NCI-H2107 treated with DMSO at 0.1 percent for 48 hours (cell line): ENCODE results near the gene TNS3.
"Not testable (repeated sequence)": the region's sequence is repeated elsewhere in the genome, so short reads cannot be mapped to it uniquely, and the experiment has no call there.

Experiments
- DNase-seq: peaks from one replicate; lab custom pipeline; 2025; ENCODE audit not compliant: unreplicated experiment; lab: John Stamatoyannopoulos, UW

Gene TNS3

DNA sequence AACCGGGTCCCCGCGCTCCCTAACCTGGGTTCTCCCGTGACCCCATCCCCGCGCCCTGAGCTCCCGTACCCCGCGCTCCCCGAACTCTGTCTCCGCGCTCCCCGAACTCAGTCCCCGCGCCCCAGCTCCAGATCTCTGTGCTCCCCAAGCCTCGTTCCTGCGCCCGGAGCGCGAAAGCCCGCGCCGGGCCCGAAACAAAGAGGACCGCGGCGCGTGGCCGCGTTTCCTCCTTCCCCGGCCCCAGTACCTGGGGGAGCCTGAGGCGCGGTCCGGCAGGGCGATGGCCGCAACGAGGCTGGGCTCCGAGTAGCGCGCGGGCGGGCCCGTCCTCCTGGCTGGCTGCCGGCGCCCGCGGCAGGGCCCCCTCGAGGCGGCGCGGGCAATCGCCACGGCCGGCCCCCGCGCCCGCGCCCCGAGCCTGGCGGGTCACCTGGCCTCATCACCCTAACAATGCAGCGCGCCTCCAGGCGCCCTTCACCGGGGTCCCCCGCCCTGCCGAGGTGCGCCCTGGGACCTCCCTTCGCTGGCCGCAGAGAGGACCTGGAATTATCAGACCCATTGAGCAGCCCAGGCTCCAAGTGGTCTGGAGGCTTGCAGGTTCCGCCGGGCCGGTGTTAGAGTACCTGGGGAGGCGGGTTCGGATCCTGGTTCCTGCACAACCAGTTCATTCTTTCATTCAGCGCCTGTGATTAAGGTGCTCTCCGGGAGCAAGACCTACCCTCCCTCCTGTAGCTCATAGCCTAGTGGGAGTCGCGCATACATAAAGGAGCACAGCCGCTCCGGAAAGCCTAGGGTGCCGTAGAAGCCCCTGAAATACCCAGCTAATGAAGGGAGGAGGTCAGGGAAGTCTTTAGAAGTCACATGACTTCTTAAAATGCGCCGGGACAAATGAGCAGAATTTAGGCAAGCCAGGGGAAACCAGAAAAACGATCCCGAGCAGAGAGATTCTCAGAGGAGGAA is at the start of gene TNS3:
Gene TNS3, minus strand, starts transcription at position 308 of the 960 bp plus-strand sequence. CDS start 142,475 bp downstream, outside the sequence.
- no peak for DNase-seq

DNA sequence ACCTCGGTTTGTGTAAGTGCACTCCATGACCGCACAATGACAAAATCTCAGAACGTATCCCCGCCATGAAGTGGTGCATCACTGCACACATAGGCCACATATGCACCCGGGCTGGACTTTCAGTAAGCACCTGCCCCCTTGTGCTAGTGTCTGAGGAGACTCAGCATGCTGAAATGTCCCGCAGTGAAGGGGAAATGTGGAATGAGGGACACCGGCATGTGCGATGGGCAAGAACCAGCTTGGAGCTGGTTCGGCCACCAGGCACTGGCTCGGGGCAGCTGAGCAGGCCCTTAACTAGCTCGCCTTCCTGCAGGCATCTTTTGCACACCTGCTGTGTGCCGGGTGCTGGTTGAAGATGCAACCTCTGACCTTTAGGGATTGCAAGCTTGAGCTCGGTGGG is 49.8 kb upstream of the TNS3 start:
- no peak for DNase-seq

- DNase-seq = no peak
Observed at GRCh38 chr7:47627580-47628283, 45.8 kb upstream of the TNS3 start.

DNA sequence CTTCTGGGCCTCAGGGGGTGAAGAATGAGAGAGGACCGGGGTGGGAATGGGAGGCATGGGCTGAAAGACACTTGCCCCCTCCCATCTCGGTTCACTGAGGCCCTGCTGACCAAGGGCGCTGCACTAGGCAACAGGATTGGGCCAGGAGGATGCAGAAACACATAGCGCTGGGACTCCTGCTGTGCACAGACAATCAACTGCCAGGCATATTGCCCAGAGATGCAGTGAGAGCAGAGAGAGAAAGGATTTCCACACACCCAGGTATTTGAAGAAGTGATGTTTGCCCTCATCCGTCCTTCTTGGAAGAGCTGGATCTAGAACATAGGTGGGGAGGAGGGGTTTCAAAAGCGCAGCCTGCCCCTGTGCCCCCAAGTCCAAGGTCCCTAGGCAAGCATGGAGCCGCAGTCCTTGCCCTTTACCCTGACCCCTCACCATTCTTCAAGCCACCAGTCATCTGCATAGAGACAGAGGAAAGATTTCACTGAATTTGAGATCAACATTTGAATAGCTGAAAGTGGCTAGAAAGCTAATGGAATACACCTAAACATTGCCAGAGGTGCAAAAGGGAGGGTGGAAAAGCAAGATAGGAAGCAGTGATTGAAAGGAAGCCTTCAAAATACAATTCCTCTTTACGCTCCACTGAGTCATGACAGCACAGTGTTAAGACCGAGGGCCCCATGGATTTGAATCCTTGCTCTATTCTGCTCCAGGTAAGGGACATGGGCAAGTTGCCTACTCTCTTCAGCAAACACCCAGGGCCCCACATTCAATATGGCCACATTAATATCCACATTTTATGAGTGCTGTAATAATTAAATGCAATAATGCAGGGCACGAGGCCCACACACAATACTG is 44.2 kb upstream of the TNS3 start:
- DNase-seq = no peak

DNA sequence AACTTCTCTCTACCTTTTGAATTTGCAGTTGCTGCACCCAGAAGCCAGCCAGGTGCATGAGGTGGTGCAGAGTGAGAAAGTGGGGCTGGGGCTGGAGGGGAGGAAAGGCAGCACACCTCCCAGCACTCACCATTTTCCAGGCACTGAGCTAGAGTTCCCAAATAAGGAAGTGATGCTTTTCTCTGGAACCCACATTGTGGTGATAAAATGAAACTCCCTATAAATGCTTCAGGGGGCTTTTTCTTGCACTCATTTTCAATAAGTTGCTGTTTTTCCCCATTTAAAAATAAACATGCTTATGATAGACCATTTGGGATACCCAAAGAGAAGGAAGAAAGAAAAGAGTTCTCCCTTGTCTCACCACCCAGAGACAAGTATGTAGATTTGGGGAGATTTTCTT is 42.8 kb upstream of the TNS3 start:
- DNase-seq = no peak

DNA sequence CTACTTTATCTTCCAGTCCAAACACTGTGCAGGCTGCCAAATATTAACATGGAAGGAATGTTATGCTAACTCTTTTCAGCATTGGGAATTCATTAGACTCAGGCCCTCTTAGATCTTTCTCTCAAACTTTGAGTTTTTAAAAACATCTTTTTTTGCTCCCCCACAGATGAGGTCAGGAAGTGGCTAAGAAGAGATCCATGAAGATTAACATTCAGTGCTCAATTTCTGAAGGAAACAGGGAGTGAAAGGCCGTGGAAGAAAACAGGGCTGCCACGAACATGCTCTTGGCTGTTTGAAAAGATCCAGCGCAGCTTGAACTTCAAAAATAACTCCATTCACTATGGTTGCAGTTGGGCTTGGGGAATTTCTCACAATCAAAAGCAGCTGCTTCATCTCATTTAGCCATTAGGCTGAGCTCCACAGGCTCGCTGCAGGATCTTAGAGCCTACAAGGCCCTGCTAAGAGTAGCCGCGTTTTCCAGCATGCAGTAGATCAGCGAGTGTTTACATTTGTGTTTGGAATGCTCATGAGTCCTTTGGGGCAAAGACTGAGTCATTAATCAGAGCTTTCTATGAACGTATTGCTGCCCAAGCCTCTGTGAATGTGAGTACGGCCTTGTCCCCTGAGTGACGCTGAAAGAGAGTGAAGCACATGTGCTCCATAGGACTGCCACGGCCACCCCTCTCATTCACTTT is 41.2 kb upstream of the TNS3 start:
- DNase-seq = no peak

DNA sequence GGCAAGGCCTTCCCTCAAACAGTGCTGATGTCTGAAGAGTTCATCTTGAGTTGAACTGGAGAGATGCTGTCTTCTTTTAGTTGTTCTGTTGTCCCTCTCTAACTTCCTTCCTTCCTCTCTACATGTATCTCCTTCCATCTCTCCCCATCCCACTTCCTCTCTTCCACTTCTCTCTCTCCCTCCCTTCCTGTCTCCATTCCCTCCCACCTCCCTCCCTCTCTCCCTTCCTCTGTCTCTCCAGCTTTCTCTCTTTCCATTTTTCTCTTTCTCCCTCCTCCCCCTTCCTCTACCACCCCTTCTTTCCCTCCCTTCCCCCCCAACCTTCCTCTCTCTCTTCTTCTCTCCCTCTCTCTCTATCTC is 40.7 kb upstream of the TNS3 start:
- no peak for DNase-seq

- DNase-seq = no peak
Observed at GRCh38 chr7:47621979-47622561, 40.2 kb upstream of the TNS3 start.

GRCh38 chr7:47621347-47621746 is 39.4 kb upstream of the TNS3 start:
- no peak for DNase-seq

DNA sequence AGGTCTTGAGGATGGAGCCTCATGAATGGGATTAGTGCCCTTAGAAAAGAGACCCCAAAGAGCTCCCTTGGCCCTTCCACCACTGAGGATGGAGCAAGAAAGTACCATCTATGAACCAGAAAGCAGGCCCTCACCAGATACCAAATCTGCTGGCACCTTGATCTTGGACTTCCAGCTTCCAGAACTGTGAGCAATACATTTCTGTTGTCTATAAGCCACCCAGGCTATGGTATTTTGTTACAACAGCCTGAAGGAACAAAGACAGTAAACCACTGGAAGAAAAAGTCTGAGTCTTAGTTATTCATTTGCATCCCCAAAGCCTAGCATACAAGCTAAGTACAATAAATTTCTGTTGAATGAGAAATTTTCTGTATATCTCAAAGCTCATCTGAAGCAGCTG is 37.9 kb upstream of the TNS3 start:
- no peak for DNase-seq

- no peak for DNase-seq
Observed at GRCh38 chr7:47617131-47617530, 35.2 kb upstream of the TNS3 start.

DNA sequence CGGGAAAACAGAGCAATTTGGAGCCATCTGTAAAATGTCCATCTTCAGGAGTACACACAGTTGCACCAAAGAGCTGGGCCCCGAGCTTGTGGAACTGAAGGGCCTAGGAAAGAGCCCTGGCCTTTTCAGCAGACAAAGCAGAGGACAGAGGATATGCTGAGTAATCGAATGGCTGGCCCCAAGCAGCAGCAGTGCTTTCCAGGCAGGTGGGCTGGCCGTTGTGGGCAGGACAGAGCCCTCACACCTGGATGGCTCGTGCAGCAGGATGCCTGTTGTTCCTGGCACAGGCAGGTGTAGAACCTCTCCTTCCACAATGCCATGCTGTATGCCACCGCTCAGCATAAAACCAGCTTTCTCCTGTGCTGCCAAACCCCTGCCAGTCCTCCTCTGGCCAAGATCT is 32.5 kb upstream of the TNS3 start:
- no peak for DNase-seq

DNA sequence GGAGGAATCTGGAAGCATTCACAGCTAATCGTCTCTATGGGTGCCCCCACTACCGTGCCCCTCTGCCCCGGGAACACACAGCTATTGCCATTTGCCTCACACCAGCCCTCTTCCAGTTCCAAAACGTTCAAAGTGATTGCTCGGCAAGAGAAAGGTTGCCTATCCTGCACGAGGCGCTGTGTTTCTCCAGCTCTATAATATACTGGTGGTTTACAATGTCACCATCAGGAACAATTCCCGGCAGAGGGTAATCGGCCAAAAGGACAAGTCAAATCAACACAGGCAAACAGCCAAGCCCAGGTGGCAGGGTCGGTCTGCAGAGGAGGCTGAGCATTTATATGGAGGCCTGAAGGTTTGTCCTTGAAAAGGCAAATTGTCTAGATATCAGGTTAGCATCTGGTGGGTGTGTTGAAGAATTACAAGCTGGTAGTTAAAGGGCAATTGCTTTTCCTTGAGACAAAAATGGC is 29.2 kb upstream of the TNS3 start:
- DNase-seq = no peak

DNA sequence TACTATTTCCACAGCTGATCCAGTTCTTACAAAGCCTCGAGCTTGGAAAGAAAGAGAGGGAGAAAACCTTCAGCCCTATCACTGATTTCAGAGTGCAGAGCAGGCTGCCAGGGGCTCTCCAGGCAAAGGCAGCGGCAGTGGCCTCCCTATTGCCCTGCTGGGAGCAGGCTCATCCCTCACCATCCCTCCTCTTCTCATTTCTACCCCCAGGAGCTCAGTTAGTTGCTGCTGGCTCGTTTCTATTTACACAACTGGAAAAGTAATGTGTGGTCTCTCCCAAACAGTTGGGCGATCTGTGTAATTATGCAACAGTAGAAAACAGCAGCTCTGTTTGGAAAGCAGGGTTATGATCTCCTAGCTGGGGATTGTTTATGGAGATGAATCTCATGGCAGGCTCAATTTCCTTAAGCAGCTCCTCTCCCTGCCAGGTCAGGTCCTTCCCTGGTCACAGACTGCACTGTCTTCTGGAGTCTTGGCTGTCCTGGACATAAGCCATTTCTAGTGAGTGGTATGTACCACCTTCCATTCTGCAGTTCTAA is 28.7 kb upstream of the TNS3 start:
- DNase-seq = no peak

GRCh38 chr7:47609803-47610452 is 28.0 kb upstream of the TNS3 start:
- DNase-seq = no peak

DNA sequence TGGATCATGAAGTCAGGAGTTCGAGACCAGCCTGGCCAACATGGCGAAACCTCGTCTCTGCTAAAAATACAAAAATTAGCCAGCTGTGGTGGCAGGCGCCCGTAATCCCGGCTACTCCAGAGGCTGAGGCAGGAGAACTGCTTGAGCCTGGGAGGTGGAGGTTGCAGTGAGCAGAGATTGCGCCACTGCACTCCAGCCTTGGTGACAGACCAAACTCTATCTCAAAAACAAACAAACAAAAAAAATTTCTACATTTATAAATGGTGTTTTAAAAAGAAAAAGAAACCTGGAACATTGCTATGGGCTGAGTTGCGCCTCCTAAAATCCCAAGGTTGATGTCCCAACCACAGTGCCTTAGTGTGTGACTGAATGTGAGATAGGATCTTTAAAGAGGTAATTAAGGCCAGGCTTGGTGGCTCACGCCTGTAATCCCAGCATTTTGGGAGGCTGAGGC is 24.7 kb upstream of the TNS3 start:
- DNase-seq = not testable (repeated sequence)

DNA sequence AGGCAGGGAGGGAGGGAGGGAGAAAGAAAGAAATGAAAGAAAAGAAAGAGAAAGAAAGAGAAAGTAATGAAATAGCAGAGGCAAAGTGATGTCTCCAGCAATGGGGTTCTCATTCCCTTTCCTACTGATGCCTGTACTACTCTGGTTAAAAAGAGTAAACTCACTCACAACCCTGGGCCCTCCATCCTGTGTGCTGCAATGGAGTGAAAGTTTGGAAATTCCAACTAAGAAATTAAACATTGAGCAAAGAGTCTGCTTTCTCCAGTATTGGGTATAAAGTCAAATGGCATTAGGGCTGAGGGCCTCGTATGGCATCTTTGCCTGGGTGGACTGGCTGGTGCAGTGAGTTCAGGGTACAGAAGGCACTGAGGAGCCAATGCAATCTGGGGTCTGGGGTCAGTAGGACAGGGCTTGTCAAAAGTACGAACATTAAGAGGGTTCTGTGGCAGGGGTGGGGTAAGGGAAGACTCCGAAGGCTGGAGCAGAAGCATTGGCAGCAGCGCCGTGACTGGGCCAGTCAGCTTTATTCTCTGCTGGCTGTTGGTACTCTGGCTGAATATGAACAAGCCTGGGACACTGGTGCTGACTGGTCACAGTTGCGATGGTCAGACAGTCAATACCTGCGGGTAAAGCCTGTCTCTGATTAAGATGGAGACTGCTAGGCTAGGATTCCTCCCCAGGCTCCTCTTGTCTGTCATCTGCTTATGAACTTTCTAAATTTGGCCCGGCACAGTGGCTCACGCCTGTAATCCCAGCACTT is 24.1 kb upstream of the TNS3 start:
- no peak for DNase-seq

DNA sequence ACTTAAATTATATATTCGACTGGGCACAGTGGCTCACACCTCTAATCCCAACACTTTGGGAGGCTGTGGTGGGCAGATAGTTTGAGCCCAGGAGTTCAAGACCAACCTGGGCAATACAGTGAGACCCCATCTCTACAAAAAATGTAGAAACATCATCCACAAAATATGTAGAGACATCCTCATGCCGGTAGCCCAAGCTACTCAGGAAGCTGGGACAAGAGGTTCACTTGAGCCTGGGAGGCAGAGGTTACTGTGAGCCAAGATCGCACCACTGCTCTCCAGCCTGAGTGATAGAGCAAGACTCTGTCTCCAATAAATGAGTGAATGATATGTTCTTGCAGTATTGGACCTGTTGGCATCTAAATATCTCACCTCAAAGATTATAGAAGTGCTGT is 22.6 kb upstream of the TNS3 start:
- no peak for DNase-seq
